Measurements from ENCODE around the gene SH3BGRL2. TPM values are rescaled to one million over a fixed set of nuclear protein-coding genes. Genes with fewer than 3 reads are reported as not detected.

The SH3BGRL2 gene
- total RNA-seq (ENCODE audit: insufficient read depth, low replicate concordance): 12.8 TPM

GRCh38 chr6:79630883-79631692, at the start of gene SH3BGRL2:
SH3BGRL2 (plus strand) TSS chr6:79631329; CDS start chr6:79631462, 133 bp downstream.
- DNase-seq (ENCODE audit: low spot score): peak; percentile 83

- DNase-seq (ENCODE audit: low spot score): no peak
Observed at GRCh38 chr6:79584332-79584731, 46.8 kb upstream of the SH3BGRL2 start.

- DNase-seq (ENCODE audit: low spot score): no peak
Observed at GRCh38 chr6:79586548-79586947, 44.6 kb upstream of the SH3BGRL2 start.

- no peak for DNase-seq (ENCODE audit: low spot score)
Observed at GRCh38 chr6:79589701-79590100, 41.4 kb upstream of the SH3BGRL2 start.

- DNase-seq (ENCODE audit: low spot score): no peak
Observed at GRCh38 chr6:79597155-79597554, 34.0 kb upstream of the SH3BGRL2 start.

GRCh38 chr6:79598012-79598411, 33.1 kb upstream of the SH3BGRL2 start:
- DNase-seq (ENCODE audit: low spot score): no peak

GRCh38 chr6:79599725-79600259, 31.3 kb upstream of the SH3BGRL2 start:
- no peak for DNase-seq (ENCODE audit: low spot score)

- no peak for DNase-seq (ENCODE audit: low spot score)
Observed at GRCh38 chr6:79600313-79600712, 30.8 kb upstream of the SH3BGRL2 start.

GRCh38 chr6:79600812-79601609, 30.1 kb upstream of the SH3BGRL2 start:
- DNase-seq (ENCODE audit: low spot score): peak; percentile 4

- no peak for DNase-seq (ENCODE audit: low spot score)
Observed at GRCh38 chr6:79602859-79603258, 28.3 kb upstream of the SH3BGRL2 start.

GRCh38 chr6:79604583-79605037, 26.5 kb upstream of the SH3BGRL2 start:
- DNase-seq (ENCODE audit: low spot score): no peak

GRCh38 chr6:79605061-79605460, 26.1 kb upstream of the SH3BGRL2 start:
- no peak for DNase-seq (ENCODE audit: low spot score)

- DNase-seq (ENCODE audit: low spot score): no peak
Observed at GRCh38 chr6:79605968-79606764, 25.0 kb upstream of the SH3BGRL2 start.

GRCh38 chr6:79607000-79607399, 24.1 kb upstream of the SH3BGRL2 start:
- no peak for DNase-seq (ENCODE audit: low spot score)

- DNase-seq (ENCODE audit: low spot score): no peak
Observed at GRCh38 chr6:79608334-79609224, 22.6 kb upstream of the SH3BGRL2 start.

- no peak for DNase-seq (ENCODE audit: low spot score)
Observed at GRCh38 chr6:79609225-79609595, 21.9 kb upstream of the SH3BGRL2 start.

- no peak for DNase-seq (ENCODE audit: low spot score)
Observed at GRCh38 chr6:79610306-79611009, 20.7 kb upstream of the SH3BGRL2 start.

- no peak for DNase-seq (ENCODE audit: low spot score)
Observed at GRCh38 chr6:79612457-79612856, 18.7 kb upstream of the SH3BGRL2 start.

GRCh38 chr6:79612918-79613317, 18.2 kb upstream of the SH3BGRL2 start:
- DNase-seq (ENCODE audit: low spot score): no peak

GRCh38 chr6:79613912-79614311, 17.2 kb upstream of the SH3BGRL2 start:
- DNase-seq (ENCODE audit: low spot score): no peak
